Measurements from ENCODE around the gene CDH4.

The CDH4 gene

GRCh38 chr20:61767761-61768494 lies 515.9 kb downstream of the CDH4 start:
- no peak for DNase-seq (ENCODE audit: low read depth)

GRCh38 chr20:61768571-61769285 lies 516.7 kb downstream of the CDH4 start:
- no peak for DNase-seq (ENCODE audit: low read depth)

- DNase-seq (ENCODE audit: low read depth): no peak
Observed at GRCh38 chr20:61769286-61769832, 517.3 kb downstream of the CDH4 start.

GRCh38 chr20:61770113-61770585 lies 518.1 kb downstream of the CDH4 start:
- DNase-seq (ENCODE audit: low read depth): no peak

- DNase-seq (ENCODE audit: low read depth): no peak
Observed at GRCh38 chr20:61771805-61772350, 519.8 kb downstream of the CDH4 start.

GRCh38 chr20:61772828-61773631 lies 521.0 kb downstream of the CDH4 start:
- no peak for DNase-seq (ENCODE audit: low read depth)

- no peak for DNase-seq (ENCODE audit: low read depth)
Observed at GRCh38 chr20:61773926-61774587, 522.0 kb downstream of the CDH4 start.

- no peak for DNase-seq (ENCODE audit: low read depth)
Observed at GRCh38 chr20:61775423-61775822, 523.4 kb downstream of the CDH4 start.

- no peak for DNase-seq (ENCODE audit: low read depth)
Observed at GRCh38 chr20:61776491-61777075, 524.5 kb downstream of the CDH4 start.

GRCh38 chr20:61777773-61778494 lies 525.9 kb downstream of the CDH4 start:
- DNase-seq (ENCODE audit: low read depth): no peak

- no peak for DNase-seq (ENCODE audit: low read depth)
Observed at GRCh38 chr20:61778495-61778863, 526.4 kb downstream of the CDH4 start.

- DNase-seq (ENCODE audit: low read depth): no peak
Observed at GRCh38 chr20:61779176-61779965, 527.3 kb downstream of the CDH4 start.

GRCh38 chr20:61780066-61780465 lies 528.0 kb downstream of the CDH4 start:
- no peak for DNase-seq (ENCODE audit: low read depth)

- DNase-seq (ENCODE audit: low read depth): no peak
Observed at GRCh38 chr20:61784801-61785566, 532.9 kb downstream of the CDH4 start.

GRCh38 chr20:61785567-61785816 lies 533.4 kb downstream of the CDH4 start:
- no peak for DNase-seq (ENCODE audit: low read depth)

GRCh38 chr20:61786230-61786629 lies 534.2 kb downstream of the CDH4 start:
- DNase-seq (ENCODE audit: low read depth): no peak

GRCh38 chr20:61788343-61788742 lies 536.3 kb downstream of the CDH4 start:
- DNase-seq (ENCODE audit: low read depth): no peak

GRCh38 chr20:61789329-61789728 lies 537.3 kb downstream of the CDH4 start:
- no peak for DNase-seq (ENCODE audit: low read depth)
